HL-60 (cell line): ENCODE data around the gene KCNH4.

ENCODE experiments used
- POLR2AphosphoS5 ChIP-seq: IDR thresholded peaks from 2 replicates; pipeline ENCODE4 v1.6.1; 2012; ENCODE audit warnings: low read depth
- SPI1 ChIP-seq: IDR thresholded peaks from 2 replicates; pipeline ENCODE4 v1.6.1; 2012; ENCODE audit warnings: low read depth, mild to moderate bottlenecking, borderline replicate concordance
- TF ChIP-seq, protein P1 (sequence below): IDR thresholded peaks from one replicate; pipeline ENCODE4 v1.5.1; 2011; ENCODE audit warnings: low read length, control low read depth, inconsistent platforms; ENCODE audit not compliant: insufficient read depth
- TF ChIP-seq, protein P2 (sequence below): IDR thresholded peaks from 2 replicates; pipeline ENCODE4 v1.6.1; 2012; ENCODE audit warnings: low read depth; ENCODE audit not compliant: insufficient replicate concordance

DNA sequence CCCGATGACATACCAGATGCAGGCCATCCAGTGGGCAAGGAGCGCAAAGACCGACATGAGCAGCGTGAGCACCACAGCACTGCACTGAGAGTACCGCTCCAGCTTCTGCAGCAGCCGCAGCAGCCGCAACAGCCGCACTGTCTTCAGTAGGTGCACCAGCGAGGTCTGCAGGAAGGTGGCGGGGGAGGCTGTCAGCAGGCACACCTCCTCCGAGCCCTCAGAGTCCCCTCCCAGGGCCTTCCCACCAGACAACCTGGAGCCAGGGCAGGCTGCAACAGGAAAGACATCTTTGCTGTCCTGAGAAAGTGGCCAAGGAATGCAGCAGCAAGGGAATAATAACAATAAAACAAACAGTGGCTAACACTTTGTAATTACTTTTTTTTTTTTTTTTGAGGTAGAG lies 9.1 kb downstream of the KCNH4 start:
- TF ChIP-seq, protein P1, sequence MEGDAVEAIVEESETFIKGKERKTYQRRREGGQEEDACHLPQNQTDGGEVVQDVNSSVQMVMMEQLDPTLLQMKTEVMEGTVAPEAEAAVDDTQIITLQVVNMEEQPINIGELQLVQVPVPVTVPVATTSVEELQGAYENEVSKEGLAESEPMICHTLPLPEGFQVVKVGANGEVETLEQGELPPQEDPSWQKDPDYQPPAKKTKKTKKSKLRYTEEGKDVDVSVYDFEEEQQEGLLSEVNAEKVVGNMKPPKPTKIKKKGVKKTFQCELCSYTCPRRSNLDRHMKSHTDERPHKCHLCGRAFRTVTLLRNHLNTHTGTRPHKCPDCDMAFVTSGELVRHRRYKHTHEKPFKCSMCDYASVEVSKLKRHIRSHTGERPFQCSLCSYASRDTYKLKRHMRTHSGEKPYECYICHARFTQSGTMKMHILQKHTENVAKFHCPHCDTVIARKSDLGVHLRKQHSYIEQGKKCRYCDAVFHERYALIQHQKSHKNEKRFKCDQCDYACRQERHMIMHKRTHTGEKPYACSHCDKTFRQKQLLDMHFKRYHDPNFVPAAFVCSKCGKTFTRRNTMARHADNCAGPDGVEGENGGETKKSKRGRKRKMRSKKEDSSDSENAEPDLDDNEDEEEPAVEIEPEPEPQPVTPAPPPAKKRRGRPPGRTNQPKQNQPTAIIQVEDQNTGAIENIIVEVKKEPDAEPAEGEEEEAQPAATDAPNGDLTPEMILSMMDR = no peak
- TF ChIP-seq, protein P2, sequence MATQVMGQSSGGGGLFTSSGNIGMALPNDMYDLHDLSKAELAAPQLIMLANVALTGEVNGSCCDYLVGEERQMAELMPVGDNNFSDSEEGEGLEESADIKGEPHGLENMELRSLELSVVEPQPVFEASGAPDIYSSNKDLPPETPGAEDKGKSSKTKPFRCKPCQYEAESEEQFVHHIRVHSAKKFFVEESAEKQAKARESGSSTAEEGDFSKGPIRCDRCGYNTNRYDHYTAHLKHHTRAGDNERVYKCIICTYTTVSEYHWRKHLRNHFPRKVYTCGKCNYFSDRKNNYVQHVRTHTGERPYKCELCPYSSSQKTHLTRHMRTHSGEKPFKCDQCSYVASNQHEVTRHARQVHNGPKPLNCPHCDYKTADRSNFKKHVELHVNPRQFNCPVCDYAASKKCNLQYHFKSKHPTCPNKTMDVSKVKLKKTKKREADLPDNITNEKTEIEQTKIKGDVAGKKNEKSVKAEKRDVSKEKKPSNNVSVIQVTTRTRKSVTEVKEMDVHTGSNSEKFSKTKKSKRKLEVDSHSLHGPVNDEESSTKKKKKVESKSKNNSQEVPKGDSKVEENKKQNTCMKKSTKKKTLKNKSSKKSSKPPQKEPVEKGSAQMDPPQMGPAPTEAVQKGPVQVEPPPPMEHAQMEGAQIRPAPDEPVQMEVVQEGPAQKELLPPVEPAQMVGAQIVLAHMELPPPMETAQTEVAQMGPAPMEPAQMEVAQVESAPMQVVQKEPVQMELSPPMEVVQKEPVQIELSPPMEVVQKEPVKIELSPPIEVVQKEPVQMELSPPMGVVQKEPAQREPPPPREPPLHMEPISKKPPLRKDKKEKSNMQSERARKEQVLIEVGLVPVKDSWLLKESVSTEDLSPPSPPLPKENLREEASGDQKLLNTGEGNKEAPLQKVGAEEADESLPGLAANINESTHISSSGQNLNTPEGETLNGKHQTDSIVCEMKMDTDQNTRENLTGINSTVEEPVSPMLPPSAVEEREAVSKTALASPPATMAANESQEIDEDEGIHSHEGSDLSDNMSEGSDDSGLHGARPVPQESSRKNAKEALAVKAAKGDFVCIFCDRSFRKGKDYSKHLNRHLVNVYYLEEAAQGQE = no peak
- no peak for TF ChIP-seq POLR2AphosphoS5
- TF ChIP-seq SPI1 = no peak
